Keratinocyte (primary cell): ENCODE results near the gene FOCAD. TPM values are rescaled to one million over a fixed set of nuclear protein-coding genes. Genes with fewer than 3 reads are reported as not detected.

Experiments
- DNase-seq: peaks from one replicate; pipeline ENCODE4 v3.0.0-alpha.2; 2011; ENCODE audit warnings: low read depth, missing footprints, low spot score
- FAIRE-seq: peaks from 2 replicates; lab custom pipeline; 2011; peaks lifted over from hg19 to GRCh38; lab: Jason Lieb, UNC
- H2AFZ ChIP-seq: 2 replicates; pipeline ENCODE4 v1.6.0; 2012; ENCODE audit warnings: low read length, control low read depth, inconsistent platforms; ENCODE audit not compliant: control insufficient read depth
- H3K27ac ChIP-seq: 2 replicates; pipeline ENCODE4 v1.5.1; 2011; ENCODE audit warnings: low read length; ENCODE audit not compliant: control insufficient read depth, insufficient read depth
- H3K27me3 ChIP-seq: 3 replicates; pipeline ENCODE4 v1.6.0; 2011; ENCODE audit warnings: low read length; ENCODE audit not compliant: control insufficient read depth, insufficient read depth; ENCODE audit errors: extremely low read depth
- H3K36me3 ChIP-seq, 2 experiments: 2 replicates in 1 of 2; 3 replicates in 1 of 2; pipeline ENCODE4 v1.5.1; 2011; ENCODE audit warnings: low read length in 2 of 2, mild to moderate bottlenecking in 1 of 2; ENCODE audit not compliant: control insufficient read depth in 2 of 2, insufficient read depth in 2 of 2; ENCODE audit errors: extremely low read depth in 1 of 2
- H3K4me1 ChIP-seq: 3 replicates; pipeline ENCODE4 v1.5.1; 2011; ENCODE audit warnings: low read length; ENCODE audit not compliant: control insufficient read depth, insufficient read depth; ENCODE audit errors: extremely low read depth
- H3K4me2 ChIP-seq: 3 replicates; pipeline ENCODE4 v1.6.0; 2011; ENCODE audit warnings: low read depth, low read length; ENCODE audit not compliant: control insufficient read depth, insufficient read depth; ENCODE audit errors: extremely low read depth
- H3K4me3 ChIP-seq, 3 experiments: fragments of 200-600 bp in 1 of 3; sonication (generic) in 1 of 3; 2 replicates in 2 of 3; 3 replicates in 1 of 3; pipeline ENCODE4 v1.5.1; 2011 to 2016; ENCODE audit warnings: low read length in 3 of 3, mild to moderate bottlenecking in 3 of 3, control low read depth in 2 of 3, inconsistent platforms in 1 of 3, low read depth in 1 of 3, mixed read lengths in 1 of 3, mixed run types in 1 of 3, moderate library complexity in 1 of 3; ENCODE audit not compliant: control insufficient read depth in 2 of 3, insufficient read depth in 2 of 3; ENCODE audit errors: extremely low read depth in 1 of 3
- H3K79me2 ChIP-seq: 2 replicates; pipeline ENCODE4 v1.6.0; 2012; ENCODE audit warnings: low read length; ENCODE audit not compliant: control insufficient read depth, insufficient read depth
- H3K9ac ChIP-seq: 3 replicates; pipeline ENCODE4 v1.6.0; 2011; ENCODE audit warnings: low read length; ENCODE audit not compliant: control insufficient read depth, insufficient read depth; ENCODE audit errors: extremely low read depth
- H3K9me1 ChIP-seq: 3 replicates; pipeline ENCODE4 v1.6.0; 2011; ENCODE audit warnings: low read length; ENCODE audit not compliant: control insufficient read depth, insufficient read depth; ENCODE audit errors: extremely low read depth
- H3K9me3 ChIP-seq: 2 replicates; pipeline ENCODE4 v1.5.1; 2012; ENCODE audit warnings: low read depth, low read length; ENCODE audit not compliant: control insufficient read depth
- H4K20me1 ChIP-seq: 3 replicates; pipeline ENCODE4 v1.6.0; 2011; ENCODE audit warnings: low read length; ENCODE audit not compliant: control insufficient read depth, insufficient read depth; ENCODE audit errors: extremely low read depth
- CTCF ChIP-seq, 3 experiments: IDR thresholded peaks in 1 of 3; conservative IDR thresholded peaks in 1 of 3; optimal IDR thresholded peaks in 1 of 3; 2 replicates in 2 of 3; 3 replicates in 1 of 3; pipeline versions ENCODE3 to v1.5.1; 2011; ENCODE audit warnings: low read length in 3 of 3, mild to moderate bottlenecking in 3 of 3, moderate library complexity in 2 of 3, control low read depth in 1 of 3, inconsistent platforms in 1 of 3; ENCODE audit not compliant: insufficient read depth in 2 of 3; ENCODE audit errors: extremely low read depth in 1 of 3
- EZH2 ChIP-seq: IDR thresholded peaks from one replicate; pipeline ENCODE4 v1.6.1; 2012; ENCODE audit warnings: inconsistent platforms, mild to moderate bottlenecking, low read length, moderate library complexity
- dilution Hi-C: fragments of 300-500 bp; cut with MboI; formaldehyde crosslinking; loops from one replicate; pipeline ENCODE4 v1.7.0; 2020; ENCODE audit warnings: low sequenced_read_pairs; ENCODE audit not compliant: extremely low pct_ligation_motif_present
- polyA plus RNA-seq, 5 experiments: library from polyadenylated mRNA; depleted of rRNA in 3 of 5; stranded (reverse) in 3 of 5; stranded (forward) in 1 of 5; unstranded in 1 of 5; fragments of >200 nt; gene quantifications; 1 replicate in 1 of 5; 2 replicates in 3 of 5; 3 replicates in 1 of 5; pipeline versions ENCODE4 v1.2.1 to v1.2.3, GENCODE V29; 2011 to 2012; ENCODE audit warnings: missing spikeins in 2 of 5, low read depth in 1 of 5, low replicate concordance in 1 of 5

FOCAD gene
- polyA plus RNA-seq, 1 donor (not counting 4 experiments of a cell fraction or from before 2014, with no cell fraction given): 33.1 TPM

- no peak overlapping the region for H3K27ac ChIP-seq
- H3K79me2 ChIP-seq: no peaks in the 10 kb centered on the region
- DNase-seq: no peak
- no peak overlapping the region for H3K4me3 ChIP-seq
- H2AFZ ChIP-seq: no peak overlapping the region
- no peaks in the 10 kb centered on the region for H3K9me1 ChIP-seq
- TF ChIP-seq EZH2 (no peak), CTCF (optimal IDR thresholded peaks at IDR 0.05 in 1 of 3, IDR thresholded peaks at IDR 0.05 in 1 of 3, conservative IDR thresholded peaks at IDR 0.05 in 1 of 3; ENCODE audit: extremely low read depth in 1 of 3, insufficient read depth in 2 of 3, low read length in 3 of 3) (no peak)
- dilution Hi-C loops: no loop called here
- no peak overlapping the region for H3K9ac ChIP-seq
- no peak overlapping the region for H3K4me2 ChIP-seq
- H3K9me3 ChIP-seq: no peaks in the 10 kb centered on the region
- no peaks in the 10 kb centered on the region for H3K27me3 ChIP-seq
- H4K20me1 ChIP-seq: no peaks in the 10 kb centered on the region
- no peaks in the 10 kb centered on the region for H3K4me1 ChIP-seq
- H3K36me3 ChIP-seq: peaks cover 2 to 4% of the 10 kb centered on the region in 2 experiments
- no peak for FAIRE-seq
Observed at GRCh38 chr9:20984506-20984905, 300.4 kb downstream of the FOCAD start.

GRCh38 chr9:20985851-20986600 is 302.0 kb downstream of the FOCAD start:
- Histone ChIP-seq H3K9ac (no peak overlapping the region), H3K9me3 (no peaks in the 10 kb centered on the region), H3K27me3 (no peaks in the 10 kb centered on the region), H3K4me1 (no peaks in the 10 kb centered on the region), H3K4me2 (no peak overlapping the region), H3K27ac (no peak overlapping the region), H2AFZ (no peak overlapping the region), H3K9me1 (no peaks in the 10 kb centered on the region), H3K36me3 (peaks cover 0 to 4% of the 10 kb centered on the region in 2 experiments), H4K20me1 (no peaks in the 10 kb centered on the region), H3K79me2 (no peaks in the 10 kb centered on the region), H3K4me3 (no peak overlapping the region)
- FAIRE-seq (no peak), DNase-seq (no peak)
- dilution Hi-C loops: no loop called here
- TF ChIP-seq EZH2: no peak
- no peak for TF ChIP-seq CTCF (optimal IDR thresholded peaks at IDR 0.05 in 1 of 3, IDR thresholded peaks at IDR 0.05 in 1 of 3, conservative IDR thresholded peaks at IDR 0.05 in 1 of 3; ENCODE audit: extremely low read depth in 1 of 3, insufficient read depth in 2 of 3, low read length in 3 of 3)
